HCT116 (cell line): ENCODE results near the gene CTTN. TPM values are rescaled to one million over a fixed set of nuclear protein-coding genes. Genes with fewer than 3 reads are reported as not detected.

ENCODE experiments used
- ATAC-seq: fragments of 200-7000 bp; cut with Tn5 transposase; 2 replicates; pipeline ENCODE4 v1.9.1; 2020; ENCODE audit warnings: mild to moderate bottlenecking, moderate library complexity
- BruUV-seq: library from RNA; stranded (reverse); fragments of 400-500 nt; replicated peaks from 2 replicates; lab custom pipeline; 2021; lab: Mats Ljungman, UMichigan
- CTCF ChIA-PET: fragments of 300-600 bp; sonication (Branson Sonifier 250); formaldehyde crosslinking; loops from one replicate; lab custom pipeline; 2021; ENCODE audit warnings: antibody characterized with exemption; lab: Charles Lee
- POLR2A ChIA-PET: fragments of 300-600, 350-600 bp; sonication (Branson Sonifier 250); formaldehyde crosslinking; loops from one replicate; lab custom pipeline; 2021; ENCODE audit warnings: antibody characterized with exemption; lab: Charles Lee
- RAD21 ChIA-PET, 2 experiments: fragments of 300-600 bp; sonication (Branson Sonifier 250); formaldehyde crosslinking; loops; one replicate each; lab custom pipeline; 2023; ENCODE audit warnings: low total read pairs in 2 of 2; ENCODE audit not compliant: uncharacterized antibody in 2 of 2, unreplicated experiment in 2 of 2, low non-redundant PET in 1 of 2; lab: Charles Lee
- DNase-seq: peaks from one replicate; pipeline ENCODE4 v3.0.0-alpha.2; 2010; ENCODE audit warnings: low read depth, low spot score
- H2AFZ ChIP-seq: fragments of 200-600 bp; shearing (Covaris generic), sonication (generic); 2 replicates; pipeline ENCODE4 v1.6.1; 2017; ENCODE audit warnings: low read depth, mixed run types, mixed read lengths, antibody characterized with exemption, low read length; ENCODE audit not compliant: poor library complexity, severe bottlenecking
- H3K27ac ChIP-seq: 2 replicates; pipeline ENCODE4 v1.5.1; 2012; ENCODE audit warnings: low read depth, low read length
- H3K27me3 ChIP-seq: fragments of 200-600 bp; sonication (generic); 2 replicates; pipeline ENCODE4 v1.6.1; 2016; ENCODE audit warnings: mixed run types, low read length, mixed read lengths; ENCODE audit not compliant: insufficient read depth
- H3K36me3 ChIP-seq, 2 experiments: fragments of 200-500 bp in 1 of 2; fragments of 200-600 bp in 1 of 2; sonication (Bioruptor generic) in 1 of 2; sonication (generic) in 1 of 2; 2 replicates each; pipeline versions ENCODE4 v1.5.1 to v1.6.1; 2014 to 2016; ENCODE audit warnings: low read length in 2 of 2, inconsistent platforms in 1 of 2, mixed read lengths in 1 of 2, mixed run types in 1 of 2; ENCODE audit not compliant: insufficient read depth in 2 of 2, control insufficient read depth in 1 of 2
- H3K4me1 ChIP-seq, 2 experiments: fragments of 200-600 bp in 1 of 2; sonication (generic) in 1 of 2; 2 replicates each; pipeline versions ENCODE4 v1.5.1 to v1.6.1; 2012 to 2017; ENCODE audit warnings: low read length in 2 of 2, inconsistent platforms in 1 of 2, mild to moderate bottlenecking in 1 of 2, mixed read lengths in 1 of 2, mixed run types in 1 of 2, moderate library complexity in 1 of 2; ENCODE audit not compliant: insufficient read depth in 2 of 2, control insufficient read depth in 1 of 2
- H3K4me2 ChIP-seq: fragments of 200-600 bp; sonication (generic); 2 replicates; pipeline ENCODE4 v1.6.1; 2017; ENCODE audit warnings: mixed run types, low read length, mixed read lengths
- H3K4me3 ChIP-seq, 2 experiments: fragments of 200-600 bp in 1 of 2; sonication (generic) in 1 of 2; replicated peaks in 1 of 2; 2 replicates each; pipeline ENCODE4 v1.5.1; 2011 to 2016; ENCODE audit warnings: low read length in 2 of 2, control low read depth in 1 of 2, low read depth in 1 of 2, mild to moderate bottlenecking in 1 of 2, mixed read lengths in 1 of 2, mixed run types in 1 of 2
- H3K79me2 ChIP-seq: fragments of 200-600 bp; sonication (generic); 2 replicates; pipeline ENCODE4 v1.6.1; 2017; ENCODE audit warnings: mild to moderate bottlenecking, mixed run types, low read length, moderate library complexity, mixed read lengths; ENCODE audit not compliant: insufficient read depth
- H3K9ac ChIP-seq: fragments of 200-600 bp; sonication (generic); 2 replicates; pipeline ENCODE4 v1.6.1; 2016; ENCODE audit warnings: low read length, mixed read lengths
- H3K9me2 ChIP-seq: fragments of 200-600 bp; sonication (generic), shearing (Covaris generic); 2 replicates; pipeline ENCODE4 v1.6.1; 2017; ENCODE audit warnings: mixed run types, mild to moderate bottlenecking, moderate library complexity; ENCODE audit not compliant: insufficient read depth
- H3K9me3 ChIP-seq, 2 experiments: fragments of 200-500 bp in 1 of 2; fragments of 200-600 bp in 1 of 2; sonication (Bioruptor generic) in 1 of 2; sonication (generic) in 1 of 2; 2 replicates each; pipeline ENCODE4 v1.6.1; 2014 to 2017; ENCODE audit warnings: low read length in 2 of 2, mixed read lengths in 2 of 2, inconsistent platforms in 1 of 2, low read depth in 1 of 2, mild to moderate bottlenecking in 1 of 2, mixed run types in 1 of 2, moderate library complexity in 1 of 2; ENCODE audit not compliant: control insufficient read depth in 1 of 2, insufficient read depth in 1 of 2
- H4K20me1 ChIP-seq: fragments of 200-600 bp; sonication (generic), shearing (Covaris generic); 2 replicates; pipeline ENCODE4 v1.6.1; 2017; ENCODE audit warnings: mixed run types, mild to moderate bottlenecking, moderate library complexity; ENCODE audit not compliant: insufficient read depth
- ELF1 ChIP-seq: IDR thresholded peaks from 2 replicates; pipeline ENCODE4 v1.6.1; 2012; ENCODE audit warnings: low read depth, borderline replicate concordance
- EZH2 ChIP-seq: fragments of 200-600 bp; sonication (generic); IDR thresholded peaks from 2 replicates; pipeline ENCODE4 v1.6.1; 2017; ENCODE audit warnings: antibody characterized with exemption, mixed run types
- EZH2phosphoT487 ChIP-seq: fragments of 200-600 bp; IDR thresholded peaks from 2 replicates; pipeline ENCODE4 v1.6.1; 2018; ENCODE audit warnings: antibody characterized with exemption, borderline replicate concordance
- FOSL1 ChIP-seq: IDR thresholded peaks from 2 replicates; pipeline ENCODE4 v1.6.1; 2012; ENCODE audit warnings: low read depth
- POLR2A ChIP-seq: IDR thresholded peaks from 2 replicates; pipeline ENCODE4 v1.7.0; 2011; ENCODE audit warnings: borderline replicate concordance; ENCODE audit not compliant: insufficient read depth, insufficient read length; ENCODE audit errors: extremely low read depth
- POLR2AphosphoS5 ChIP-seq: IDR thresholded peaks from 2 replicates; pipeline ENCODE4 v1.6.1; 2011; ENCODE audit warnings: mild to moderate bottlenecking, low read depth, low read length, moderate library complexity
- REST ChIP-seq: IDR thresholded peaks from 2 replicates; pipeline ENCODE4 v1.6.1; 2012; ENCODE audit warnings: low read depth
- TCF7L2 ChIP-seq: IDR thresholded peaks from 2 replicates; pipeline ENCODE4 v1.7.0; 2011; ENCODE audit warnings: borderline replicate concordance, inconsistent platforms; ENCODE audit not compliant: insufficient read depth, insufficient read length; ENCODE audit errors: extremely low read depth
- intact Hi-C: fragments of 100-400 bp; cut with micrococcal nuclease; formaldehyde crosslinking; loops from 2 replicates; pipeline ENCODE4 v1.10.0; 2022
- total RNA-seq: library from RNA; stranded (reverse); gene quantifications from one replicate; pipeline ENCODE4 v1.2.1, GENCODE V29; 2021; ENCODE audit not compliant: unreplicated experiment
- TF ChIP-seq, protein P1 (sequence below): IDR thresholded peaks from 2 replicates; pipeline ENCODE4 v1.6.1; 2011; ENCODE audit warnings: mild to moderate bottlenecking, low read length, moderate library complexity; ENCODE audit not compliant: insufficient replicate concordance; ENCODE audit errors: extremely low read depth

The CTTN gene
- total RNA-seq, 1 experiment from 2014 or later: 249 TPM

DNA sequence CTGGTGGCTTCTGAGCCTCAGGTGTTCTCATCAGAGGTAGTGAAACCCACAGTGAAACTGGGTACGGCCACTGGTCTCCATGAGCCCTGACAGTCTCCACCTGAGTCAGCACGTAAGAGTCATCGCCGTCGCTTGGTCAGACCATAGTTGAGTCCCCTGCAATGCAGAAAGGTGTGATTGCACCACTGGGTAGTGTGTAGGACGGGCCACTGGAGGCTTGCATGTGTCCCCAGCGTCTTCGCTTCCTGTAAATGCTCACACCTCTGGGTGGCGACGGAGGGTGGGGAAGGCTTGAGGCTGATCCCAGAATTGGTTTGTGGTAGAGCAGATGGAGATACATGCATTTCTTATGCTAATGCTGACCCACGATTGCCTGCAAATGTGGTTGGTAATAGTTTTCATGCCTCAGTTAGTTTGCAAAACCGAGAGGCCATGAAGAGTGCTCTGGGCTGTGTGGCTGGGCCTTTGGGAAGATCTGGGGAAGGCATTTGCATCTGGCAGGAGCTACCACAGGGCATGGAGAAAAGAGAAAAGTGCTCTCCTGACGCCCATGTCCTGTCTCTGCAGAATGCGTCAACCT lies 26.5 kb downstream of the CTTN start:
- DNase-seq: no peak
- Histone ChIP-seq H3K4me3 (no peak overlapping the region), H3K36me3 (peaks cover 58 to 61% of the 10 kb centered on the region in 2 experiments), H4K20me1 (no peaks in the 10 kb centered on the region), H3K27me3 (no peaks in the 10 kb centered on the region), H3K9ac (no peak overlapping the region), H3K4me2 (no peak overlapping the region), H3K4me1 (no peaks in the 10 kb centered on the region), H3K9me3 (no peaks in the 10 kb centered on the region), H3K9me2 (no peaks in the 10 kb centered on the region), H3K79me2 (peaks cover 47% of the 10 kb centered on the region; the same call in 1 of the 2 replicates), H2AFZ (no peak overlapping the region), H3K27ac (no peak overlapping the region)
- intact Hi-C loops: no loop called here
- ChIA-PET POLR2A (no interaction called here), CTCF (no interaction called here), RAD21 (no interaction called here)
- peak; percentile 27; the same call in 1 of the 2 replicates for ATAC-seq
- TF ChIP-seq, protein P1, sequence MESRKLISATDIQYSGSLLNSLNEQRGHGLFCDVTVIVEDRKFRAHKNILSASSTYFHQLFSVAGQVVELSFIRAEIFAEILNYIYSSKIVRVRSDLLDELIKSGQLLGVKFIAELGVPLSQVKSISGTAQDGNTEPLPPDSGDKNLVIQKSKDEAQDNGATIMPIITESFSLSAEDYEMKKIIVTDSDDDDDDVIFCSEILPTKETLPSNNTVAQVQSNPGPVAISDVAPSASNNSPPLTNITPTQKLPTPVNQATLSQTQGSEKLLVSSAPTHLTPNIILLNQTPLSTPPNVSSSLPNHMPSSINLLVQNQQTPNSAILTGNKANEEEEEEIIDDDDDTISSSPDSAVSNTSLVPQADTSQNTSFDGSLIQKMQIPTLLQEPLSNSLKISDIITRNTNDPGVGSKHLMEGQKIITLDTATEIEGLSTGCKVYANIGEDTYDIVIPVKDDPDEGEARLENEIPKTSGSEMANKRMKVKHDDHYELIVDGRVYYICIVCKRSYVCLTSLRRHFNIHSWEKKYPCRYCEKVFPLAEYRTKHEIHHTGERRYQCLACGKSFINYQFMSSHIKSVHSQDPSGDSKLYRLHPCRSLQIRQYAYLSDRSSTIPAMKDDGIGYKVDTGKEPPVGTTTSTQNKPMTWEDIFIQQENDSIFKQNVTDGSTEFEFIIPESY: no peak
- TF ChIP-seq REST (no peak), POLR2AphosphoS5 (no peak), FOSL1 (no peak), EZH2 (no peak), ELF1 (no peak), EZH2phosphoT487 (no peak), POLR2A (no peak), TCF7L2 (no peak)
- no TSS peak for BruUV-seq
